A673 (cell line): ENCODE data around the gene ADGRF1.

Experiments
- CTCF ChIP-seq: fragments of 300-800, 200-600 bp; sonication (generic); conservative IDR thresholded peaks from 2 replicates; pipeline ENCODE4 v1.5.1; 2017; ENCODE audit warnings: low read depth, mild to moderate bottlenecking, antibody characterized with exemption, low read length, moderate library complexity, mixed read lengths
- EZH2 ChIP-seq: fragments of 200-600 bp; sonication (generic); IDR thresholded peaks from 2 replicates; pipeline ENCODE4 v1.6.1; 2017; ENCODE audit warnings: borderline replicate concordance, low read depth, mild to moderate bottlenecking, mixed read lengths, antibody characterized with exemption, low read length; ENCODE audit not compliant: poor library complexity, severe bottlenecking

- TF ChIP-seq CTCF (no peak), EZH2 (no peak)
These were observed 42.5 kb upstream of the ADGRF1 start for GRCh38 chr6:47084610-47085009.
